ENCODE data around the gene CHD9.

DNA sequence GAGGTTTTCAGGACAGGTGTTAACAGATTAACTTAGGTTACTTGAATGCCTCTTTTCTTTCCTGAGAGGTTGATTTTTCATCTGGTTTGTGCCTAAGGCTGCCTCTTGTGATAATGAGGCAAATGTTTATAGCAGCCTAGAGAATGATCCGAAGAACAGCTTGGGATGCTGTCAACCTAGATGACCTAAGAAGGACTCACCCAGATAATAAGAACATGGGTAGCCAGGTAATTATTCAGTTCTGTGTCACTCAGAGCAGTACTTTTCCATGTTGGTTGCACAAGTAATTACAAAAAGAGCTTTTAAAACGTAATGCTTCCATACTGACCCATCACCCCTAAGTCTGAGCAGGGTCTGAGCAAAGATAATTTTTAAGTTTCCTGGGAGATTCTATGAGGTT is 60.3 kb downstream of the CHD9 start:
- TF ChIP-seq, protein P1, sequence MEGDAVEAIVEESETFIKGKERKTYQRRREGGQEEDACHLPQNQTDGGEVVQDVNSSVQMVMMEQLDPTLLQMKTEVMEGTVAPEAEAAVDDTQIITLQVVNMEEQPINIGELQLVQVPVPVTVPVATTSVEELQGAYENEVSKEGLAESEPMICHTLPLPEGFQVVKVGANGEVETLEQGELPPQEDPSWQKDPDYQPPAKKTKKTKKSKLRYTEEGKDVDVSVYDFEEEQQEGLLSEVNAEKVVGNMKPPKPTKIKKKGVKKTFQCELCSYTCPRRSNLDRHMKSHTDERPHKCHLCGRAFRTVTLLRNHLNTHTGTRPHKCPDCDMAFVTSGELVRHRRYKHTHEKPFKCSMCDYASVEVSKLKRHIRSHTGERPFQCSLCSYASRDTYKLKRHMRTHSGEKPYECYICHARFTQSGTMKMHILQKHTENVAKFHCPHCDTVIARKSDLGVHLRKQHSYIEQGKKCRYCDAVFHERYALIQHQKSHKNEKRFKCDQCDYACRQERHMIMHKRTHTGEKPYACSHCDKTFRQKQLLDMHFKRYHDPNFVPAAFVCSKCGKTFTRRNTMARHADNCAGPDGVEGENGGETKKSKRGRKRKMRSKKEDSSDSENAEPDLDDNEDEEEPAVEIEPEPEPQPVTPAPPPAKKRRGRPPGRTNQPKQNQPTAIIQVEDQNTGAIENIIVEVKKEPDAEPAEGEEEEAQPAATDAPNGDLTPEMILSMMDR (IDR thresholded peaks at IDR 0.05): no peak
- no peak for TF ChIP-seq POLR2A (IDR thresholded peaks at IDR 0.05)
